Measurements from ENCODE around the gene TLK2.
"Not testable (repeated sequence)": the region's sequence is repeated elsewhere in the genome, so short reads cannot be mapped to it uniquely, and the experiment has no call there.

TLK2 gene

DNA sequence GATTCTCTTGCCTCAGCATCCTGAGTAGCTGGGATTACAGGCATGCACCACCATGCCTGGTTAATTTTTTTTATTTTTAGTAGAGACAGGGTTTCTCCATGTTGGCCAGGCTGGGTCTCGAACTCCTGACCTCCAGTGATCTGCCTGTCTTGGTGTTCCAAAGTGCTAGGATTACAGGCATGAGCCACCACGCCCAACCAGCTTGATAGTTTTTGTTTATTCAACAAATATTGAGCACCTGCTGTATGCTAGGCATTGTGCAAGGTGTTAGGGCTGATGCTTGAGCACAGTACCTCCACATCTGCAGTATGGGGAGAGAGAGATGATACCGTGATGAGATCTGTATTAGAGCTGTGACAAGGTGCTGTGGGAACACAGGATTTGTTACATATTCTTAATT lies 3.9 kb downstream of the TLK2 start:
- H3K4me3 ChIP-seq (ENCODE audit: low read length in 2 of 2); H3K4me1 ChIP-seq (ENCODE audit: control insufficient read depth in 2 of 2, insufficient read depth in 1 of 2, low read depth in 1 of 2, low read length in 2 of 2); H2BK12ac ChIP-seq (ENCODE audit: low read length); H3K27me3 ChIP-seq (ENCODE audit: control insufficient read depth in 3 of 3, insufficient read depth in 3 of 3, low read depth in 1 of 3, low read length in 3 of 3); H4K91ac ChIP-seq (ENCODE audit: low read depth, low read length, poor library complexity); H3K4me2 ChIP-seq (ENCODE audit: insufficient read depth, low read length, poor library complexity, severe bottlenecking); H2BK5ac ChIP-seq (ENCODE audit: low read length); H2AFZ ChIP-seq (ENCODE audit: low read length); H3K27ac ChIP-seq (replicated peaks; ENCODE audit: low read length); H4K8ac ChIP-seq (ENCODE audit: low read depth, low read length); H3K9ac ChIP-seq (ENCODE audit: low read depth, low read length, poor library complexity); H3K79me1 ChIP-seq (ENCODE audit: low read depth, low read length); H2AK5ac ChIP-seq (ENCODE audit: low read depth, low read length); H3K9me3 ChIP-seq (replicated peaks in 1 of 2; ENCODE audit: control insufficient read depth in 2 of 2, insufficient read depth in 1 of 2, low read depth in 1 of 2, low read length in 2 of 2); H3K4ac ChIP-seq (ENCODE audit: low read length); H3K23ac ChIP-seq (ENCODE audit: low read depth, low read length, poor library complexity); H2BK15ac ChIP-seq (ENCODE audit: low read length); H2BK120ac ChIP-seq (ENCODE audit: low read depth, low read length); DNase-seq (ENCODE audit: low spot score); H3K18ac ChIP-seq (ENCODE audit: low read length); H3K14ac ChIP-seq (ENCODE audit: low read length): not testable (repeated sequence)
- no CpG with 5 or more reads among the region's 3 CpGs for WGBS, 2 donors (ENCODE audit: extremely low coverage in 2 of 2, insufficient read length in 2 of 2, insufficient replicate concordance in 1 of 2)
- peaks cover 2 to 41% of the 10 kb centered on the region in 2 donors for H3K36me3 ChIP-seq (replicated peaks in 1 of 2; ENCODE audit: control insufficient read depth in 2 of 2, insufficient read depth in 2 of 2, low read length in 2 of 2)

DNA sequence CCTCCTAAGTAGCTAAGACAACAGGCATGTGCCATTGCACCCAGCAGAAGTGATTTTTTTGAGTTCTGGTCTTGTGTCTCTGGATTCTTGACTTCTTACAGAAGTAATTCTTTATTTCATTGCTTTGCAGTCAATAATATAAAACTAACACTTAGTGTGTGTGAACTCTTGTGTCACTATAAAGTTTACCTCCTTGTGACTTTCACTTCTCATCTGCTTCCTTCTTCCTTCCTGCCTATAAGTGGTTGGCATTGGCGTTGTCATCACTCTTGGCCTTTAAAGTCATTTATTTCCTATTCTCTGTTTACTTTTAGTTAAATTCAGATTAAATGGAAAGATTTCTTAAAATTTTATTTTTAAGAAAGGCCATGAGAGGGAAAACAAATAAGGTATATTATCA lies 12.4 kb downstream of the TLK2 start:
- peaks cover 0 to 32% of the 10 kb centered on the region in 2 donors for H3K36me3 ChIP-seq (replicated peaks in 1 of 2; ENCODE audit: control insufficient read depth in 2 of 2, insufficient read depth in 2 of 2, low read length in 2 of 2)
- not testable (repeated sequence) for H2BK5ac ChIP-seq (ENCODE audit: low read length); H3K4me2 ChIP-seq (ENCODE audit: insufficient read depth, low read length, poor library complexity, severe bottlenecking); H3K27ac ChIP-seq (replicated peaks; ENCODE audit: low read length); H2BK15ac ChIP-seq (ENCODE audit: low read length); H3K4me3 ChIP-seq (ENCODE audit: low read length in 2 of 2); H3K27me3 ChIP-seq (ENCODE audit: control insufficient read depth in 3 of 3, insufficient read depth in 3 of 3, low read depth in 1 of 3, low read length in 3 of 3); H4K91ac ChIP-seq (ENCODE audit: low read depth, low read length, poor library complexity); H3K4ac ChIP-seq (ENCODE audit: low read length); DNase-seq (ENCODE audit: low spot score); H3K14ac ChIP-seq (ENCODE audit: low read length); H4K8ac ChIP-seq (ENCODE audit: low read depth, low read length); H3K18ac ChIP-seq (ENCODE audit: low read length); H2AK5ac ChIP-seq (ENCODE audit: low read depth, low read length); H3K23ac ChIP-seq (ENCODE audit: low read depth, low read length, poor library complexity); H2AFZ ChIP-seq (ENCODE audit: low read length); H3K4me1 ChIP-seq (ENCODE audit: control insufficient read depth in 2 of 2, insufficient read depth in 1 of 2, low read depth in 1 of 2, low read length in 2 of 2); H3K79me1 ChIP-seq (ENCODE audit: low read depth, low read length); H3K9ac ChIP-seq (ENCODE audit: low read depth, low read length, poor library complexity); H3K9me3 ChIP-seq (replicated peaks in 1 of 2; ENCODE audit: control insufficient read depth in 2 of 2, insufficient read depth in 1 of 2, low read depth in 1 of 2, low read length in 2 of 2); H2BK120ac ChIP-seq (ENCODE audit: low read depth, low read length); H2BK12ac ChIP-seq (ENCODE audit: low read length)
- WGBS, 2 donors (ENCODE audit: extremely low coverage in 2 of 2, insufficient read length in 2 of 2, insufficient replicate concordance in 1 of 2) = no CpG with 5 or more reads among the region's 1 CpG

DNA sequence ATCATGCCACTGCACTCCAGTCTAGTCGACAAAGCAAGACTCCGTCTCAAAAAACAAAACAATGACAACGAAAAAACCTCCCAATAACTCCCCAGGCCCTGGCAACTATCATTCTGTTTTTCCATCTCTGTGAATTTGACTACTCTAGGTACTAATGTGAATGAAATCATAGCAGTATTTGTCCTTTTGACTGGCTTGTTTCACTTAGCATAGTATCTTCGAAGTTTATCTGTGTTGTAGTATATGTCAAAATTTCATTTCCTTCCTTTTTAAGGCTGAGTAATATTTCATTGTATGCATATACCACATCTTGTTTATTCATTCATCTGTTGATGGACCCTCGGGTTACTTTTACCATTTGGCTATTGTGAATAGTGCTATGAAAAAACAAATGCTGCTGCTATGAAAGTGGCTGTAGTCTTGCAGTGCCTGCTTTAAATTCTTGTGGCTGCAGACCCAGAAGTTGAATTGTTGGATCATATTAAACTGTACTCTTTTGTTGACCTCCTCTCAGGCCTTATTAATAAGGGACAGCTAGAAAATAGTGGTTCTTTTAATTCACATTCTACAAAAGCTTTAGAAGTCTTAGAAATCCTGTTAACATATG lies 14.5 kb downstream of the TLK2 start:
- H3K4me2 ChIP-seq (ENCODE audit: insufficient read depth, low read length, poor library complexity, severe bottlenecking); H3K4me1 ChIP-seq (ENCODE audit: control insufficient read depth in 2 of 2, insufficient read depth in 1 of 2, low read depth in 1 of 2, low read length in 2 of 2); H3K79me1 ChIP-seq (ENCODE audit: low read depth, low read length); H3K4me3 ChIP-seq (ENCODE audit: low read length in 2 of 2); H4K8ac ChIP-seq (ENCODE audit: low read depth, low read length); H3K9me3 ChIP-seq (replicated peaks in 1 of 2; ENCODE audit: control insufficient read depth in 2 of 2, insufficient read depth in 1 of 2, low read depth in 1 of 2, low read length in 2 of 2); H2AK5ac ChIP-seq (ENCODE audit: low read depth, low read length); H2BK5ac ChIP-seq (ENCODE audit: low read length); H3K18ac ChIP-seq (ENCODE audit: low read length); H3K9ac ChIP-seq (ENCODE audit: low read depth, low read length, poor library complexity); H2BK12ac ChIP-seq (ENCODE audit: low read length); H3K4ac ChIP-seq (ENCODE audit: low read length); H3K14ac ChIP-seq (ENCODE audit: low read length); H2BK120ac ChIP-seq (ENCODE audit: low read depth, low read length); H4K91ac ChIP-seq (ENCODE audit: low read depth, low read length, poor library complexity); H3K23ac ChIP-seq (ENCODE audit: low read depth, low read length, poor library complexity); H3K27ac ChIP-seq (replicated peaks; ENCODE audit: low read length); H3K27me3 ChIP-seq (ENCODE audit: control insufficient read depth in 3 of 3, insufficient read depth in 3 of 3, low read depth in 1 of 3, low read length in 3 of 3); H2AFZ ChIP-seq (ENCODE audit: low read length); DNase-seq (ENCODE audit: low spot score); H2BK15ac ChIP-seq (ENCODE audit: low read length): not testable (repeated sequence)
- peaks cover 0 to 21% of the 10 kb centered on the region in 2 donors for H3K36me3 ChIP-seq (replicated peaks in 1 of 2; ENCODE audit: control insufficient read depth in 2 of 2, insufficient read depth in 2 of 2, low read length in 2 of 2)
- no CpG with 5 or more reads among the region's 5 CpGs for WGBS, 2 donors (ENCODE audit: extremely low coverage in 2 of 2, insufficient read length in 2 of 2, insufficient replicate concordance in 1 of 2)

DNA sequence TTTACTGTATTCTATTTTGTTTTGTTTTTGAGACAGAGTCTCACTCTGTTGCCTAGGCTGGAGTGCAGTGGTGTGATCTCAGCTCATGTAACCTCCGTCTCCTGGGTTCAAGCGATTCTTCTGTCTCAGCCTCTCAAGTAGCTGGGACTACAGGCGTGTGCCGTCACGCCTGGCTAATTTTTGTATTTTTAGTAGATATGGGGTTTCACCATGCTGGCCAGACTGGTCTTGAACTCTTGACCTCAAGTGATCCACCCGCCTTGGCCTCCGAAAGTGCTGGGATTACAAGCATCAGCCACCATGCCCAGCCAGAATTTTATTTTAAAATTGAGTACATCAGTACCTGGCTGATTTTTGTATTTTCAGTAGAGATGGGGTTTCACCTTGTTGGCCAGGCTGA lies 15.4 kb downstream of the TLK2 start:
- H3K18ac ChIP-seq (ENCODE audit: low read length); H2BK120ac ChIP-seq (ENCODE audit: low read depth, low read length); H3K4me2 ChIP-seq (ENCODE audit: insufficient read depth, low read length, poor library complexity, severe bottlenecking); H3K14ac ChIP-seq (ENCODE audit: low read length); H3K27ac ChIP-seq (replicated peaks; ENCODE audit: low read length); H3K79me1 ChIP-seq (ENCODE audit: low read depth, low read length); H2AK5ac ChIP-seq (ENCODE audit: low read depth, low read length); H3K4ac ChIP-seq (ENCODE audit: low read length); H2AFZ ChIP-seq (ENCODE audit: low read length); H3K4me3 ChIP-seq (ENCODE audit: low read length in 2 of 2); H3K9me3 ChIP-seq (replicated peaks in 1 of 2; ENCODE audit: control insufficient read depth in 2 of 2, insufficient read depth in 1 of 2, low read depth in 1 of 2, low read length in 2 of 2); H3K4me1 ChIP-seq (ENCODE audit: control insufficient read depth in 2 of 2, insufficient read depth in 1 of 2, low read depth in 1 of 2, low read length in 2 of 2); H3K23ac ChIP-seq (ENCODE audit: low read depth, low read length, poor library complexity); H2BK5ac ChIP-seq (ENCODE audit: low read length); H3K27me3 ChIP-seq (ENCODE audit: control insufficient read depth in 3 of 3, insufficient read depth in 3 of 3, low read depth in 1 of 3, low read length in 3 of 3); DNase-seq (ENCODE audit: low spot score); H2BK12ac ChIP-seq (ENCODE audit: low read length); H4K8ac ChIP-seq (ENCODE audit: low read depth, low read length); H3K9ac ChIP-seq (ENCODE audit: low read depth, low read length, poor library complexity); H2BK15ac ChIP-seq (ENCODE audit: low read length); H4K91ac ChIP-seq (ENCODE audit: low read depth, low read length, poor library complexity): not testable (repeated sequence)
- no CpG with 5 or more reads among the region's 7 CpGs for WGBS, 2 donors (ENCODE audit: extremely low coverage in 2 of 2, insufficient read length in 2 of 2, insufficient replicate concordance in 1 of 2)
- H3K36me3 ChIP-seq (replicated peaks in 1 of 2; ENCODE audit: control insufficient read depth in 2 of 2, insufficient read depth in 2 of 2, low read length in 2 of 2) = peaks cover 0 to 17% of the 10 kb centered on the region in 2 donors

All from neuronal stem cell (in vitro differentiated cells).